ENCODE data around the gene STOX2. TPM values are rescaled to one million over a fixed set of nuclear protein-coding genes. Genes with fewer than 3 reads are reported as not detected.
A peak's percentile ranks its signal among the peaks of the same experiment; 100 is the strongest.
"Not testable (repeated sequence)": the region's sequence is repeated elsewhere in the genome, so short reads cannot be mapped to it uniquely, and the experiment has no call there.

The STOX2 gene
- polyA plus RNA-seq, 1 donor from 2014 or later: 26.1 TPM

DNA sequence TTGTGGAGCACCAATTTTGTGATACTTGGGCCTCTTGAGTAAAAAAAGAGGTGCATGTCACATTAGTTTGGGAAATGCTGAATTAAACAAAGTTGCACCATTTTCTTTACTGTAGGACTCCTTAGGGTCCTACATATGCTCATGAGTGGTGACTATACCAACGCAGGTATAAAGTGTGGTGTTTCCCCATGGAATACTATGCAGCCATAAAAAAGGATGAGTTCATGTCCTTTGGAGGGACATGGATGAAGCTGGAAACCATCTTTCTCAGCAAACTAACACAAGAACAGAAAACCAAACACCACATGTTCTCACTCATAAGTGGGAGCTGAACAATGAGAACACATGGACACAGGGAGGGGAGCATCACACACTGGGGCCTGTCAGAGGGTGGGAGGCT is 47.5 kb downstream of the STOX2 start:
- H3K9me2 ChIP-seq (ENCODE audit: insufficient read depth, low read length); H3K9me3 ChIP-seq (ENCODE audit: low read length); H3K4me2 ChIP-seq (ENCODE audit: low read length); H3F3A ChIP-seq (ENCODE audit: insufficient read depth, low read length, poor library complexity, severe bottlenecking); H3K9ac ChIP-seq (ENCODE audit: low read length); H3K27ac ChIP-seq (ENCODE audit: low read length); H3K27me3 ChIP-seq (ENCODE audit: insufficient read depth, low read depth, low read length); H3K4me3 ChIP-seq (ENCODE audit: low read length); H2AFZ ChIP-seq (ENCODE audit: low read depth, low read length); H3K36me3 ChIP-seq (ENCODE audit: insufficient read depth, low read length); H4K20me1 ChIP-seq (ENCODE audit: insufficient read depth): not testable (repeated sequence)
- H3K79me2 ChIP-seq (replicated peaks; ENCODE audit: insufficient read depth, low read length): peaks cover 25% of the 10 kb centered on the region

DNA sequence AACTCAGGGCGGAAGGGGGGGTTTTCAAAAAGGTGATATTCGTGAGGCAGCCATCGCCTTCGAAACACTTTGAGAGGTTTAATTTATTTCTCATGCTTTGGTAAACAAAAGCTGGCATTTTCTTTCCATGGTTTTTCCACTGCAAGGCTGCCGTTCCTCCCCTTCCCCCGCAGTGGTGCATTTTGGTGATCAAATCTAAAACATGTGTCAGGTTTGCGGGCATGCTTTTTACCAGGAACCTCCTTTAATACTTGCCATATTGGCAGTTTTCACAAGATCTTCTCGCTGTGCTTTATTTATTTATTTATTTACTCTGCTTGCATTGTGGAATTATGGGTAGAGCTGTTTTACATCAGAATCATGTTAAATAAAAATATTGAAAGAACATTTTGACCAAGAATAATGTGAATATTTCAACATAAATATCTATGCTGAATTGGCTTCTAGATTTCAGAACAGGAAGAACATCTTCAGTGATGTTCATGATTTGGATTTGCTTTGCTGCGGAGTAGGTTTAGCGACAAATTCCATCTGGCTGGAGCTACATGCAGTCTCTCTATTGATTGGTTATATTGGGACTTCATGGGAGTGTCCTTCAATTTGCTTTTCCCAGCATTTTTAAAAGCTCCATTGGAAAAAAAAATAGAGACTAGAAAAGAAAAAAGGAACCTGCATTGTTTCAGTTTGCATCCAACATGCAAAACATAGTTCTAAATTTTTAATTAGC is 54.4 kb downstream of the STOX2 start:
- peak overlapping the region; percentile 30 for H2AFZ ChIP-seq (ENCODE audit: low read depth, low read length)

DNA sequence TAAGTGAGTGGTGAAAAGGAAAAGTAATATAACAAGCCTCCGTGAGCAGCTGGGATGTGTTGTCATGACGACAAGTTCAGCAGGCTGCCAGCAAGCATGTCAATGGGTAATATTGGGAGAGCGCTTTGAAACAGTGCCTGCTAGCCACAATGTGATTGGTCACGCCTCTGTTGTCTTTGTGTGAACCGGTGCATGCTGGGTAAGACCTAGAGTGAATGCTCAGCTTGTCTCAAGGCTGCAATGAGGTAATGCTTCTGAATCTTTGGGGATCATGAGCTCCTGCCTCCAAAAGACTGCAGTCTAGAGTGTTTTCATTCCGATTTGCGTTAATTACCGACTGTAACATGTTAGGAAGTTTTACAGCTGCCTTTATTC is 54.9 kb downstream of the STOX2 start:
- peak; percentile 86 for TF ChIP-seq MXI1 (conservative IDR thresholded peaks at IDR 0.05; ENCODE audit: poor library complexity, severe bottlenecking)
- no peak for TF ChIP-seq EZH2 (IDR thresholded peaks at IDR 0.05; ENCODE audit: borderline replicate concordance, insufficient read depth, low read length, poor library complexity, severe bottlenecking)
- no peak for TF ChIP-seq SMC3 (conservative IDR thresholded peaks at IDR 0.05; ENCODE audit: poor library complexity)
- TF ChIP-seq POLR2AphosphoS5 (IDR thresholded peaks at IDR 0.05): peak; percentile 93
- TF ChIP-seq, protein P1, sequence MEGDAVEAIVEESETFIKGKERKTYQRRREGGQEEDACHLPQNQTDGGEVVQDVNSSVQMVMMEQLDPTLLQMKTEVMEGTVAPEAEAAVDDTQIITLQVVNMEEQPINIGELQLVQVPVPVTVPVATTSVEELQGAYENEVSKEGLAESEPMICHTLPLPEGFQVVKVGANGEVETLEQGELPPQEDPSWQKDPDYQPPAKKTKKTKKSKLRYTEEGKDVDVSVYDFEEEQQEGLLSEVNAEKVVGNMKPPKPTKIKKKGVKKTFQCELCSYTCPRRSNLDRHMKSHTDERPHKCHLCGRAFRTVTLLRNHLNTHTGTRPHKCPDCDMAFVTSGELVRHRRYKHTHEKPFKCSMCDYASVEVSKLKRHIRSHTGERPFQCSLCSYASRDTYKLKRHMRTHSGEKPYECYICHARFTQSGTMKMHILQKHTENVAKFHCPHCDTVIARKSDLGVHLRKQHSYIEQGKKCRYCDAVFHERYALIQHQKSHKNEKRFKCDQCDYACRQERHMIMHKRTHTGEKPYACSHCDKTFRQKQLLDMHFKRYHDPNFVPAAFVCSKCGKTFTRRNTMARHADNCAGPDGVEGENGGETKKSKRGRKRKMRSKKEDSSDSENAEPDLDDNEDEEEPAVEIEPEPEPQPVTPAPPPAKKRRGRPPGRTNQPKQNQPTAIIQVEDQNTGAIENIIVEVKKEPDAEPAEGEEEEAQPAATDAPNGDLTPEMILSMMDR (IDR thresholded peaks at IDR 0.05; ENCODE audit: poor library complexity, severe bottlenecking): no peak
- TF ChIP-seq RAD21 (conservative IDR thresholded peaks at IDR 0.05): no peak
- TF ChIP-seq, protein P2, sequence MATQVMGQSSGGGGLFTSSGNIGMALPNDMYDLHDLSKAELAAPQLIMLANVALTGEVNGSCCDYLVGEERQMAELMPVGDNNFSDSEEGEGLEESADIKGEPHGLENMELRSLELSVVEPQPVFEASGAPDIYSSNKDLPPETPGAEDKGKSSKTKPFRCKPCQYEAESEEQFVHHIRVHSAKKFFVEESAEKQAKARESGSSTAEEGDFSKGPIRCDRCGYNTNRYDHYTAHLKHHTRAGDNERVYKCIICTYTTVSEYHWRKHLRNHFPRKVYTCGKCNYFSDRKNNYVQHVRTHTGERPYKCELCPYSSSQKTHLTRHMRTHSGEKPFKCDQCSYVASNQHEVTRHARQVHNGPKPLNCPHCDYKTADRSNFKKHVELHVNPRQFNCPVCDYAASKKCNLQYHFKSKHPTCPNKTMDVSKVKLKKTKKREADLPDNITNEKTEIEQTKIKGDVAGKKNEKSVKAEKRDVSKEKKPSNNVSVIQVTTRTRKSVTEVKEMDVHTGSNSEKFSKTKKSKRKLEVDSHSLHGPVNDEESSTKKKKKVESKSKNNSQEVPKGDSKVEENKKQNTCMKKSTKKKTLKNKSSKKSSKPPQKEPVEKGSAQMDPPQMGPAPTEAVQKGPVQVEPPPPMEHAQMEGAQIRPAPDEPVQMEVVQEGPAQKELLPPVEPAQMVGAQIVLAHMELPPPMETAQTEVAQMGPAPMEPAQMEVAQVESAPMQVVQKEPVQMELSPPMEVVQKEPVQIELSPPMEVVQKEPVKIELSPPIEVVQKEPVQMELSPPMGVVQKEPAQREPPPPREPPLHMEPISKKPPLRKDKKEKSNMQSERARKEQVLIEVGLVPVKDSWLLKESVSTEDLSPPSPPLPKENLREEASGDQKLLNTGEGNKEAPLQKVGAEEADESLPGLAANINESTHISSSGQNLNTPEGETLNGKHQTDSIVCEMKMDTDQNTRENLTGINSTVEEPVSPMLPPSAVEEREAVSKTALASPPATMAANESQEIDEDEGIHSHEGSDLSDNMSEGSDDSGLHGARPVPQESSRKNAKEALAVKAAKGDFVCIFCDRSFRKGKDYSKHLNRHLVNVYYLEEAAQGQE (IDR thresholded peaks at IDR 0.05; ENCODE audit: borderline replicate concordance): peak; percentile 12
- peak; percentile 46 for TF ChIP-seq TAF1 (IDR thresholded peaks at IDR 0.05; ENCODE audit: low read depth)
- peak; percentile 73 for TF ChIP-seq EP300 (conservative IDR thresholded peaks at IDR 0.05; ENCODE audit: poor library complexity, severe bottlenecking)
- H3K36me3 ChIP-seq (ENCODE audit: insufficient read depth, low read length): no peaks in the 10 kb centered on the region
- H3K9me3 ChIP-seq (ENCODE audit: low read length): no peaks in the 10 kb centered on the region
- H4K20me1 ChIP-seq (ENCODE audit: insufficient read depth): no peaks in the 10 kb centered on the region
- H3K27me3 ChIP-seq (ENCODE audit: insufficient read depth, low read depth, low read length): no peaks in the 10 kb centered on the region
- peak overlapping the region; percentile 72 for H3K9ac ChIP-seq (ENCODE audit: low read length)
- peak overlapping the region; percentile 94 for H3K4me2 ChIP-seq (ENCODE audit: low read length)
- peak overlapping the region; percentile 96 for H3K27ac ChIP-seq (ENCODE audit: low read length)
- H3F3A ChIP-seq (ENCODE audit: insufficient read depth, low read length, poor library complexity, severe bottlenecking): peaks cover 6% of the 10 kb centered on the region
- no peaks in the 10 kb centered on the region for H3K9me2 ChIP-seq (ENCODE audit: insufficient read depth, low read length)
- H2AFZ ChIP-seq (ENCODE audit: low read depth, low read length): no peak overlapping the region
- H3K79me2 ChIP-seq (replicated peaks; ENCODE audit: insufficient read depth, low read length): peaks cover 64% of the 10 kb centered on the region
- H3K4me3 ChIP-seq (ENCODE audit: low read length): peak overlapping the region; percentile 59

More for the DNA sequence above, 54.4 kb downstream of the STOX2 start:
- Histone ChIP-seq H3K27me3 (ENCODE audit: insufficient read depth, low read depth, low read length) (no peaks in the 10 kb centered on the region), H3K4me2 (ENCODE audit: low read length) (peak overlapping the region; percentile 67), H4K20me1 (ENCODE audit: insufficient read depth) (no peaks in the 10 kb centered on the region), H3K27ac (ENCODE audit: low read length) (peak overlapping the region; percentile 96), H3F3A (ENCODE audit: insufficient read depth, low read length, poor library complexity, severe bottlenecking) (peaks cover 6% of the 10 kb centered on the region), H3K9me2 (ENCODE audit: insufficient read depth, low read length) (no peaks in the 10 kb centered on the region), H3K79me2 (replicated peaks; ENCODE audit: insufficient read depth, low read length) (peaks cover 65% of the 10 kb centered on the region), H3K9ac (ENCODE audit: low read length) (peak overlapping the region; percentile 72), H3K9me3 (ENCODE audit: low read length) (no peaks in the 10 kb centered on the region), H3K36me3 (ENCODE audit: insufficient read depth, low read length) (no peaks in the 10 kb centered on the region), H3K4me3 (ENCODE audit: low read length) (peak overlapping the region; percentile 59)
- TF ChIP-seq, protein P2 (IDR thresholded peaks at IDR 0.05; ENCODE audit: borderline replicate concordance): peak; percentile 11
- TF ChIP-seq POLR2AphosphoS5 (IDR thresholded peaks at IDR 0.05): no peak

All from neural cell (in vitro differentiated cells).